SK-N-SH (cell line): ENCODE results near the gene YIPF5. TPM values are rescaled to one million over a fixed set of nuclear protein-coding genes. Genes with fewer than 3 reads are reported as not detected.

ENCODE experiments used
- CTCF ChIA-PET: fragments of 300-600, 350-600 bp; formaldehyde crosslinking; extraction: SDS; loops from one replicate; lab custom pipeline; 2021; lab: Yijun Ruan, JAX
- POLR2A ChIA-PET: fragments of 350-600 bp; sonication (Branson Sonifier 250); formaldehyde crosslinking; extraction: SDS; loops from one replicate; lab custom pipeline; 2020; ENCODE audit warnings: antibody characterized with exemption, inconsistent platforms; lab: Yijun Ruan, JAX
- DNase-seq: peaks from one replicate; pipeline ENCODE4 v3.0.0; 2012
- H2AFZ ChIP-seq: fragments of 200-600 bp; sonication (generic); 2 replicates; pipeline ENCODE4 v1.8.1; 2016; ENCODE audit warnings: antibody characterized with exemption, mild to moderate bottlenecking, low read depth
- H3F3A ChIP-seq: fragments of 200-600 bp; sonication (generic); replicated peaks from 2 replicates; pipeline ENCODE3; 2016; ENCODE audit warnings: antibody characterized with exemption, mild to moderate bottlenecking; ENCODE audit not compliant: insufficient read depth
- H3K27ac ChIP-seq, 2 experiments: fragments of 200-500 bp in 1 of 2; fragments of 200-600 bp in 1 of 2; sonication (Bioruptor generic) in 1 of 2; sonication (generic), shearing (Covaris generic) in 1 of 2; 2 replicates each; pipeline versions ENCODE4 v1.5.1 to v1.6.1; 2014 to 2016; ENCODE audit warnings: low read depth in 2 of 2, inconsistent platforms in 1 of 2, low read length in 1 of 2, mild to moderate bottlenecking in 1 of 2, mixed read lengths in 1 of 2
- H3K27me3 ChIP-seq: fragments of 200-600 bp; sonication (generic), shearing (Covaris generic); 2 replicates; pipeline ENCODE4 v1.6.1; 2016; ENCODE audit warnings: mixed run types; ENCODE audit not compliant: insufficient read depth
- H3K36me3 ChIP-seq, 2 experiments: fragments of 200-500 bp in 1 of 2; fragments of 200-600 bp in 1 of 2; sonication (Bioruptor generic) in 1 of 2; sonication (generic) in 1 of 2; replicated peaks in 1 of 2; 2 replicates each; pipeline versions ENCODE3 to v1.5.1; 2014 to 2016; ENCODE audit warnings: low read length in 1 of 2, mild to moderate bottlenecking in 1 of 2; ENCODE audit not compliant: insufficient read depth in 2 of 2, control insufficient read depth in 1 of 2
- H3K4me1 ChIP-seq, 2 experiments: fragments of 200-500 bp in 1 of 2; fragments of 200-600 bp in 1 of 2; sonication (Bioruptor generic) in 1 of 2; sonication (generic), shearing (Covaris generic) in 1 of 2; 2 replicates each; pipeline versions ENCODE4 v1.5.1 to v1.6.1; 2014 to 2016; ENCODE audit warnings: low read depth in 1 of 2, low read length in 1 of 2, mixed run types in 1 of 2; ENCODE audit not compliant: insufficient read depth in 2 of 2, control insufficient read depth in 1 of 2
- H3K4me2 ChIP-seq: fragments of 200-600 bp; sonication (generic), shearing (Covaris generic); 2 replicates; pipeline ENCODE4 v1.6.1; 2017; ENCODE audit warnings: mixed run types
- H3K4me3 ChIP-seq, 2 experiments: fragments of 200-500 bp in 1 of 2; fragments of 200-600 bp in 1 of 2; sonication (Bioruptor generic) in 1 of 2; sonication (generic), shearing (Covaris generic) in 1 of 2; 2 replicates each; pipeline versions ENCODE4 v1.5.1 to v1.8.1; 2014 to 2016; ENCODE audit warnings: low read depth in 2 of 2, inconsistent platforms in 1 of 2, low read length in 1 of 2, mild to moderate bottlenecking in 1 of 2, mixed read lengths in 1 of 2, moderate library complexity in 1 of 2
- H3K79me2 ChIP-seq: fragments of 200-600 bp; sonication (generic); 2 replicates; pipeline ENCODE4 v1.8.1; 2017; ENCODE audit warnings: mild to moderate bottlenecking; ENCODE audit not compliant: insufficient read depth
- H3K9ac ChIP-seq: fragments of 200-600 bp; sonication (generic); 2 replicates; pipeline ENCODE4 v1.6.1; 2017; ENCODE audit warnings: mixed run types
- H3K9me2 ChIP-seq: fragments of 200-600 bp; sonication (generic); 2 replicates; pipeline ENCODE4 v1.6.1; 2017; ENCODE audit warnings: mixed run types
- H3K9me3 ChIP-seq: fragments of 200-600 bp; sonication (generic); 2 replicates; pipeline ENCODE4 v1.6.1; 2017; ENCODE audit warnings: mixed run types, mild to moderate bottlenecking, moderate library complexity
- H4K20me1 ChIP-seq: fragments of 200-600 bp; sonication (generic); 2 replicates; pipeline ENCODE4 v1.6.1; 2017; ENCODE audit warnings: mild to moderate bottlenecking, mixed run types; ENCODE audit not compliant: insufficient read depth
- CHD2 ChIP-seq: fragments of 150-350 bp; IDR thresholded peaks from 2 replicates; pipeline ENCODE4 v1.6.1; 2018; ENCODE audit warnings: low read length; ENCODE audit not compliant: partially characterized antibody
- CTCF ChIP-seq: fragments of 200-600 bp; sonication (generic); IDR thresholded peaks from 2 replicates; pipeline ENCODE4 v1.6.1; 2017; ENCODE audit warnings: antibody characterized with exemption, mild to moderate bottlenecking, moderate library complexity
- ELF1 ChIP-seq: IDR thresholded peaks from 2 replicates; pipeline ENCODE4 v1.4.0; 2012
- EZH2phosphoT487 ChIP-seq: fragments of 200-600 bp; sonication (generic); IDR thresholded peaks from 2 replicates; pipeline ENCODE4 v1.6.1; 2017; ENCODE audit warnings: low read depth, mixed run types, mild to moderate bottlenecking, antibody characterized with exemption, moderate library complexity, borderline replicate concordance
- FOSL2 ChIP-seq: IDR thresholded peaks from 2 replicates; pipeline ENCODE4 v1.4.0; 2012; ENCODE audit warnings: low read depth, mild to moderate bottlenecking, moderate library complexity, borderline replicate concordance
- GABPA ChIP-seq: IDR thresholded peaks from 2 replicates; pipeline ENCODE4 v1.4.0; 2012; ENCODE audit warnings: low read depth, mild to moderate bottlenecking
- GATA2 ChIP-seq: sonication (generic); formaldehyde crosslinking; IDR thresholded peaks from 2 replicates; pipeline ENCODE4 v1.5.0; 2020; ENCODE audit warnings: mild to moderate bottlenecking, missing genetic modification reagents
- IRF3 ChIP-seq: fragments of 150-350 bp; IDR thresholded peaks from 2 replicates; pipeline ENCODE4 v1.6.1; 2016; ENCODE audit warnings: mild to moderate bottlenecking, low read depth, low read length
- JUND ChIP-seq: IDR thresholded peaks from 2 replicates; pipeline ENCODE4 v1.4.0; 2012
- MEF2A ChIP-seq: IDR thresholded peaks from 2 replicates; pipeline ENCODE4 v1.4.0; 2012; ENCODE audit warnings: low read depth, borderline replicate concordance
- MXI1 ChIP-seq: IDR thresholded peaks from 2 replicates; pipeline ENCODE4 v1.6.1; 2012; ENCODE audit warnings: mild to moderate bottlenecking, low read depth, low read length, improper control_type of control experiment
- NFIC ChIP-seq: IDR thresholded peaks from 2 replicates; pipeline ENCODE4 v1.4.0; 2012; ENCODE audit warnings: borderline replicate concordance
- SIN3A ChIP-seq: IDR thresholded peaks from 2 replicates; pipeline ENCODE4 v1.6.1; 2012; ENCODE audit warnings: low read depth, mild to moderate bottlenecking, low read length, moderate library complexity, borderline replicate concordance
- SMC3 ChIP-seq: IDR thresholded peaks from 2 replicates; pipeline ENCODE4 v1.6.1; 2012; ENCODE audit warnings: low read depth, low read length, improper control_type of control experiment
- TEAD4 ChIP-seq: IDR thresholded peaks from 2 replicates; pipeline ENCODE4 v1.4.0; 2012; ENCODE audit warnings: mild to moderate bottlenecking, borderline replicate concordance; ENCODE audit not compliant: insufficient read depth
- YY1 ChIP-seq: IDR thresholded peaks from 2 replicates; pipeline ENCODE4 v1.4.0; 2012; ENCODE audit warnings: low read depth, mild to moderate bottlenecking
- WGBS: methylation state at CpG from one replicate; pipeline ENCODE4 v1.1.6; 2017; ENCODE audit warnings: low lambda C conversion rate; 5-methylcytosine and 5-hydroxymethylcytosine counted together
- polyA plus RNA-seq, 3 experiments: library from polyadenylated mRNA; depleted of rRNA; stranded (reverse); fragments of >200 nt; gene quantifications; 2 replicates each; pipeline ENCODE4 v1.2.3, GENCODE V29; 2012
- TF ChIP-seq, protein P1 (sequence below): IDR thresholded peaks from 2 replicates; pipeline ENCODE4; 2012

The YIPF5 gene
- polyA plus RNA-seq, 1 of the 3 experiments (the other 2 are of a cell fraction): 36.2 TPM

- WGBS: 56% methylated on average over 3 of the region's 3 CpGs
- H3K79me2 ChIP-seq: no peaks in the 10 kb centered on the region
- H3K27ac ChIP-seq: no peak overlapping the region
- peak overlapping the region; percentile 24; the same call in 1 of the 2 replicates for H2AFZ ChIP-seq
- no peaks in the 10 kb centered on the region for H3K36me3 ChIP-seq
- H3K4me2 ChIP-seq: no peak overlapping the region
- H3K4me1 ChIP-seq: peaks cover 2 to 14% of the 10 kb centered on the region in 2 experiments; a peak in 3 of 4 replicates
- no peaks in the 10 kb centered on the region for H3K27me3 ChIP-seq
- H4K20me1 ChIP-seq: no peaks in the 10 kb centered on the region
- peaks cover 5% of the 10 kb centered on the region for H3F3A ChIP-seq
- no peak for DNase-seq
- ChIA-PET CTCF (interaction anchor here (1.0 to 1.4 kb wide), 3 partner anchors 1040 to 1628 kb away, joined by 3 to 4 read pairs (median 4); no protein-coding TSS in a partner anchor), POLR2A (no interaction called here)
- no peak overlapping the region for H3K9ac ChIP-seq
- TF ChIP-seq TEAD4: no peak
- TF ChIP-seq, protein P1, sequence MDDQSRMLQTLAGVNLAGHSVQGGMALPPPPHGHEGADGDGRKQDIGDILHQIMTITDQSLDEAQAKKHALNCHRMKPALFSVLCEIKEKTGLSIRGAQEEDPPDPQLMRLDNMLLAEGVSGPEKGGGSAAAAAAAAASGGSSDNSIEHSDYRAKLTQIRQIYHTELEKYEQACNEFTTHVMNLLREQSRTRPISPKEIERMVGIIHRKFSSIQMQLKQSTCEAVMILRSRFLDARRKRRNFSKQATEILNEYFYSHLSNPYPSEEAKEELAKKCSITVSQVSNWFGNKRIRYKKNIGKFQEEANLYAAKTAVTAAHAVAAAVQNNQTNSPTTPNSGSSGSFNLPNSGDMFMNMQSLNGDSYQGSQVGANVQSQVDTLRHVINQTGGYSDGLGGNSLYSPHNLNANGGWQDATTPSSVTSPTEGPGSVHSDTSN: peak; percentile 36; the same call in 1 of the 2 replicates
- H3K9me3 ChIP-seq: no peaks in the 10 kb centered on the region
- no peak overlapping the region for H3K4me3 ChIP-seq
- H3K9me2 ChIP-seq: no peaks in the 10 kb centered on the region
These were observed 27.9 kb upstream of the YIPF5 start for GRCh38 chr5:144198386-144198785.

- Histone ChIP-seq H3K4me3 (no peak overlapping the region), H3K27ac (no peak overlapping the region), H2AFZ (no peak overlapping the region), H3K4me1 (peaks cover 2 to 16% of the 10 kb centered on the region in 2 experiments; a peak in 3 of 4 replicates), H4K20me1 (no peaks in the 10 kb centered on the region), H3K9me3 (no peaks in the 10 kb centered on the region), H3K9ac (no peak overlapping the region), H3K4me2 (no peak overlapping the region), H3K36me3 (no peaks in the 10 kb centered on the region), H3K27me3 (no peaks in the 10 kb centered on the region), H3K9me2 (no peaks in the 10 kb centered on the region), H3K79me2 (no peaks in the 10 kb centered on the region), H3F3A (peaks cover 5% of the 10 kb centered on the region)
- 22% methylated on average over 1 of the region's 1 CpG for WGBS
- ChIA-PET POLR2A (interaction anchor here (1.1 kb wide), 1 partner anchor 26 kb away, joined by 3 read pairs; the partner anchor contains the start of genes KCTD16 and YIPF5), CTCF (interaction anchor here (1.0 to 1.8 kb wide), 3 partner anchors 9 to 1616 kb away, joined by 3 to 4 read pairs (median 3); no protein-coding TSS in a partner anchor)
- TF ChIP-seq JUND (no peak), NFIC (no peak), MXI1 (no peak), CTCF (peak; percentile 17; the same call in 1 of the 2 replicates), EZH2phosphoT487 (no peak)
- DNase-seq: peak; percentile 25
These were observed 26.2 kb upstream of the YIPF5 start for GRCh38 chr5:144196612-144197011.

DNA sequence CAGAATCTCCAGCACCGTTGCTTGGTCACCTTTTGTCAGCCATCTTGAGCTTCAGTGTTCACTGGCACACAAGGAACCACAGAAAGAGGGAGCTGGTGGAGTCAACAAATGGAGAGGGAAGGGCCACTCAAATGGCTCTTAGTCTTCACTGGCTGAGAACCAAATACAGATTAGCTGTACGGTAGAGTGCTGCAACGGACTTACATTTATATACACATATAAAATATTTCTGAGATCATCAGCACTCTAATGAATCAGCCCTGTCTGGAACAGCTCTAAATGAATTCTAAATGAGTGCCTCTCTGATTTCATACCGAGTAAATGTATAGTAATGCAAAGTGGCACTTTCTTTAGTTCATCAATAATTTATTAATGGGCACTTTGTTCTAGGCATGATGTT is 25.0 kb upstream of the YIPF5 start:
- POLR2A ChIA-PET: no interaction called here
- H3K27ac ChIP-seq: no peak overlapping the region
- TF ChIP-seq GATA2: no peak
- no peak for TF ChIP-seq CHD2
- no peak for TF ChIP-seq SMC3
- TF ChIP-seq, protein P1: no peak
- no peak for TF ChIP-seq YY1
- no peak for TF ChIP-seq SIN3A
- no peak for TF ChIP-seq ELF1
- TF ChIP-seq FOSL2: no peak
- no peak for TF ChIP-seq IRF3
- no peak for TF ChIP-seq GABPA
- no peak for TF ChIP-seq MEF2A
- TF ChIP-seq EZH2phosphoT487: no peak

More for the DNA sequence above, 25.0 kb upstream of the YIPF5 start:
- Histone ChIP-seq H3K79me2 (no peaks in the 10 kb centered on the region), H3K9me2 (no peaks in the 10 kb centered on the region), H3K9me3 (no peaks in the 10 kb centered on the region), H3K4me2 (no peak overlapping the region; the same call in 1 of the 2 replicates), H3F3A (peaks cover 8% of the 10 kb centered on the region), H4K20me1 (no peaks in the 10 kb centered on the region), H3K27me3 (no peaks in the 10 kb centered on the region), H3K4me3 (no peak overlapping the region), H3K36me3 (no peaks in the 10 kb centered on the region), H2AFZ (peak overlapping the region; percentile 71), H3K4me1 (peaks cover 2 to 18% of the 10 kb centered on the region in 2 experiments; a peak in 3 of 4 replicates), H3K9ac (no peak overlapping the region)
- CTCF ChIA-PET: interaction anchor here (1.1 to 1.8 kb wide), 3 partner anchors 8 to 21 kb away, joined by 3 to 4 read pairs (median 4); no protein-coding TSS in a partner anchor
- DNase-seq: no peak
- 45% methylated on average over 4 of the region's 4 CpGs for whole genome bisulfite sequencing
